Neural cell (in vitro differentiated cells): ENCODE results near the gene IL18R1. TPM values are rescaled to one million over a fixed set of nuclear protein-coding genes. Genes with fewer than 3 reads are reported as not detected.

Experiments
- H2AFZ ChIP-seq: fragments of 200-600, 300-800 bp; sonication (generic), shearing (Covaris generic); 2 replicates; pipeline ENCODE4 v1.6.0; 2014; ENCODE audit warnings: low read depth, mild to moderate bottlenecking, antibody characterized with exemption, low read length, moderate library complexity
- H3F3A ChIP-seq: fragments of 200-600 bp; shearing (Covaris generic); 2 replicates; pipeline ENCODE4 v1.6.1; 2016; ENCODE audit warnings: mild to moderate bottlenecking, moderate library complexity, mixed read lengths, antibody characterized with exemption, low read length; ENCODE audit not compliant: insufficient read depth, poor library complexity, severe bottlenecking
- H3K27ac ChIP-seq: fragments of 200-600, 300-800 bp; sonication (generic), shearing (Covaris generic); 2 replicates; pipeline ENCODE4 v1.5.1; 2014; ENCODE audit warnings: mild to moderate bottlenecking, low read length, moderate library complexity
- H3K27me3 ChIP-seq: fragments of 300-800, 200-600 bp; sonication (generic), shearing (Covaris generic); 2 replicates; pipeline ENCODE4 v1.6.0; 2014; ENCODE audit warnings: mild to moderate bottlenecking, low read depth, low read length, moderate library complexity; ENCODE audit not compliant: insufficient read depth
- H3K36me3 ChIP-seq: fragments of 300-800, 200-600 bp; sonication (generic), shearing (Covaris generic); 2 replicates; pipeline ENCODE4 v1.5.1; 2014; ENCODE audit warnings: mild to moderate bottlenecking, antibody characterized with exemption, low read length, moderate library complexity; ENCODE audit not compliant: insufficient read depth
- H3K4me2 ChIP-seq: fragments of 300-800, 200-600 bp; sonication (generic), shearing (Covaris generic); 2 replicates; pipeline ENCODE4 v1.6.0; 2014; ENCODE audit warnings: mild to moderate bottlenecking, low read length
- H3K4me3 ChIP-seq: fragments of 300-800, 200-600 bp; sonication (generic), shearing (Covaris generic); 2 replicates; pipeline ENCODE4 v1.5.1; 2014; ENCODE audit warnings: mild to moderate bottlenecking, low read length, moderate library complexity
- H3K79me2 ChIP-seq: fragments of 200-600 bp; shearing (Covaris generic); replicated peaks from 2 replicates; pipeline ENCODE4 v1.6.0; 2014; ENCODE audit warnings: mild to moderate bottlenecking, low read length, moderate library complexity; ENCODE audit not compliant: insufficient read depth
- H3K9ac ChIP-seq: fragments of 300-800, 200-600 bp; sonication (generic), shearing (Covaris generic); 2 replicates; pipeline ENCODE4 v1.6.1; 2016; ENCODE audit warnings: mild to moderate bottlenecking, low read length, mixed read lengths
- H3K9me2 ChIP-seq: fragments of 200-600 bp; shearing (Covaris generic); 2 replicates; pipeline ENCODE4 v1.6.1; 2016; ENCODE audit warnings: mild to moderate bottlenecking, low read length, mixed read lengths; ENCODE audit not compliant: insufficient read depth
- H3K9me3 ChIP-seq: fragments of 200-600, 300-800 bp; sonication (generic), shearing (Covaris generic); 2 replicates; pipeline ENCODE4 v1.6.1; 2016; ENCODE audit warnings: mild to moderate bottlenecking, mixed run types, low read length, moderate library complexity, mixed read lengths
- H4K20me1 ChIP-seq: fragments of 200-600 bp; shearing (Covaris generic); 2 replicates; pipeline ENCODE4 v1.6.1; 2016; ENCODE audit warnings: mild to moderate bottlenecking, mixed run types; ENCODE audit not compliant: insufficient read depth
- CTCF ChIP-seq: fragments of 450-650 bp; IDR thresholded peaks from 2 replicates; pipeline ENCODE4 v1.5.1; 2014; ENCODE audit warnings: antibody characterized with exemption, mild to moderate bottlenecking, moderate library complexity; ENCODE audit not compliant: poor library complexity, severe bottlenecking
- EP300 ChIP-seq: fragments of 450-650 bp; conservative IDR thresholded peaks from 2 replicates; pipeline ENCODE4 v1.6.1; 2014; ENCODE audit warnings: antibody characterized with exemption, mild to moderate bottlenecking, moderate library complexity; ENCODE audit not compliant: poor library complexity, severe bottlenecking
- EZH2 ChIP-seq: fragments of 200-600, 300-800 bp; shearing (Covaris generic), sonication (generic); IDR thresholded peaks from 2 replicates; pipeline ENCODE4 v1.6.1; 2014; ENCODE audit warnings: antibody characterized with exemption, low read length, borderline replicate concordance, mild to moderate bottlenecking; ENCODE audit not compliant: insufficient read depth, poor library complexity, severe bottlenecking
- MXI1 ChIP-seq: fragments of 450-650 bp; conservative IDR thresholded peaks from 2 replicates; pipeline ENCODE4 v1.6.1; 2014; ENCODE audit warnings: antibody characterized with exemption, mild to moderate bottlenecking; ENCODE audit not compliant: poor library complexity, severe bottlenecking
- POLR2AphosphoS5 ChIP-seq: IDR thresholded peaks from 2 replicates; pipeline ENCODE4 v1.6.1; 2012
- RAD21 ChIP-seq: fragments of 450-650 bp; conservative IDR thresholded peaks from 2 replicates; pipeline ENCODE4 v1.6.1; 2014; ENCODE audit warnings: antibody characterized with exemption, mild to moderate bottlenecking, moderate library complexity
- REST ChIP-seq: IDR thresholded peaks from 2 replicates; pipeline ENCODE4 v1.6.1; 2012; ENCODE audit warnings: borderline replicate concordance
- SMC3 ChIP-seq: fragments of 450-650 bp; conservative IDR thresholded peaks from 2 replicates; pipeline ENCODE4 v1.6.1; 2014; ENCODE audit warnings: antibody characterized with exemption, mild to moderate bottlenecking, moderate library complexity; ENCODE audit not compliant: poor library complexity
- TAF1 ChIP-seq: IDR thresholded peaks from 2 replicates; pipeline ENCODE4 v1.6.1; 2012; ENCODE audit warnings: low read depth
- polyA plus RNA-seq: library from polyadenylated mRNA; depleted of rRNA; stranded (reverse); fragments of >200 nt; gene quantifications from 2 replicates; pipeline ENCODE4 v1.2.3, GENCODE V29; 2014

IL18R1 gene
- polyA plus RNA-seq, 1 donor from 2014 or later = 0.09 TPM

GRCh38 chr2:102365763-102366162 is 10.2 kb downstream of the IL18R1 start:
- Histone ChIP-seq H4K20me1 (no peaks in the 10 kb centered on the region), H3K36me3 (no peaks in the 10 kb centered on the region), H2AFZ (no peak overlapping the region), H3K9me3 (no peaks in the 10 kb centered on the region), H3K27me3 (no peaks in the 10 kb centered on the region), H3K27ac (no peak overlapping the region), H3F3A (no peaks in the 10 kb centered on the region), H3K79me2 (no peaks in the 10 kb centered on the region), H3K4me2 (no peak overlapping the region), H3K9ac (no peak overlapping the region), H3K9me2 (no peaks in the 10 kb centered on the region), H3K4me3 (no peak overlapping the region)
- no peak for TF ChIP-seq TAF1
- TF ChIP-seq CTCF = no peak
- no peak for TF ChIP-seq SMC3
- TF ChIP-seq EP300 = no peak
- TF ChIP-seq REST = no peak
- TF ChIP-seq EZH2 = no peak
- TF ChIP-seq POLR2AphosphoS5 = no peak
- no peak for TF ChIP-seq RAD21
- TF ChIP-seq MXI1 = no peak

GRCh38 chr2:102366406-102367112 is 11.0 kb downstream of the IL18R1 start:
- no peak overlapping the region for H3K4me2 ChIP-seq
- TF ChIP-seq MXI1 (no peak), EZH2 (no peak), CTCF (no peak), SMC3 (no peak), POLR2AphosphoS5 (no peak), TAF1 (no peak), REST (no peak)
- no peaks in the 10 kb centered on the region for H3F3A ChIP-seq
- no peak overlapping the region for H3K27ac ChIP-seq
- no peaks in the 10 kb centered on the region for H3K27me3 ChIP-seq
- H3K4me3 ChIP-seq = no peak overlapping the region
- H3K9me3 ChIP-seq = no peaks in the 10 kb centered on the region
- no peaks in the 10 kb centered on the region for H4K20me1 ChIP-seq
- no peaks in the 10 kb centered on the region for H3K36me3 ChIP-seq
- no peaks in the 10 kb centered on the region for H3K9me2 ChIP-seq
- H3K9ac ChIP-seq = no peak overlapping the region
- no peak overlapping the region for H2AFZ ChIP-seq
- H3K79me2 ChIP-seq = no peaks in the 10 kb centered on the region
